Uterus (tissue), 4 donors: ENCODE measurements around the gene GPR143. TPM values are rescaled to one million over a fixed set of nuclear protein-coding genes. Genes with fewer than 3 reads are reported as not detected.

Experiments
- DNase-seq, 2 donors: peaks; one replicate each; pipeline ENCODE4 v3.0.0-alpha.2; 2019 to 2020
- H3K27ac ChIP-seq, 2 donors: fragments of 200-600 bp; sonication (generic); 1 replicate in 1 of 2; 2 replicates in 1 of 2; pipeline ENCODE4 v1.5.1; 2016 to 2018
- H3K27me3 ChIP-seq, 2 donors: fragments of 200-600 bp; sonication (generic); one replicate each; pipeline ENCODE4 v1.5.1; 2018 to 2019; ENCODE audit warnings: control low read depth in 1 of 2
- H3K36me3 ChIP-seq, 2 donors: fragments of 200-600 bp; sonication (generic); one replicate each; pipeline ENCODE4 v1.5.1; 2019; ENCODE audit warnings: control low read depth in 1 of 2
- H3K4me1 ChIP-seq, 2 donors: fragments of 200-600 bp; sonication (generic); one replicate each; pipeline ENCODE4 v1.5.1; 2018 to 2019; ENCODE audit warnings: control low read depth in 1 of 2
- H3K4me3 ChIP-seq, 2 donors: fragments of 200-600 bp; sonication (generic); 1 replicate in 1 of 2; 2 replicates in 1 of 2; pipeline ENCODE4 v1.5.1; 2018 to 2019; ENCODE audit warnings: mild to moderate bottlenecking in 1 of 2
- H3K9me3 ChIP-seq, 2 donors: fragments of 200-600 bp; sonication (generic); one replicate each; pipeline ENCODE4 v1.5.1; 2019; ENCODE audit warnings: control low read depth in 1 of 2
- POLR2A ChIP-seq, 2 donors: fragments of 450-650 bp; IDR thresholded peaks; one replicate each; pipeline ENCODE4 v1.6.1; 2016; ENCODE audit warnings: antibody characterized with exemption in 2 of 2, mild to moderate bottlenecking in 1 of 2, moderate library complexity in 1 of 2
- intact Hi-C: fragments of 100-400 bp; cut with DNase I; formaldehyde crosslinking; loops from one replicate; pipeline ENCODE4 v1.15.1; 2023; ENCODE audit warnings: low total_unique reads
- total RNA-seq, 4 donors: library from RNA; depleted of rRNA in 3 of 4; stranded (reverse); fragments of >200 nt in 3 of 4; gene quantifications; one replicate each; pipeline versions ENCODE4 v1.1.0 to v1.2.4, GENCODE V29; 2014 to 2023
- TF ChIP-seq, protein P1 (sequence below), 4 experiments: fragments of 200-600 bp in 2 of 4; fragments of 450-650 bp in 2 of 4; sonication (generic) in 2 of 4; IDR thresholded peaks; one replicate each; pipeline ENCODE4 v1.5.1; 2016 to 2019; ENCODE audit warnings: antibody characterized with exemption in 4 of 4, mild to moderate bottlenecking in 2 of 4, moderate library complexity in 1 of 4
- donor health status: DM: yes; HTN: yes; CAD: no.

Gene GPR143
- total RNA-seq, 4 donors from 2014 or later: 0.26 to 7.0 (median 2.4) TPM; not detected in 1

GRCh38 chrX:9690046-9690445 is 75.6 kb downstream of the GPR143 start:
- Histone ChIP-seq H3K9me3 (no peaks in the 10 kb centered on the region), H3K4me1 (no peaks in the 10 kb centered on the region), H3K36me3 (no peaks in the 10 kb centered on the region), H3K27me3 (no peaks in the 10 kb centered on the region), H3K4me3 (no peak overlapping the region), H3K27ac (no peak overlapping the region)
- intact Hi-C loops: no loop called here
- no peak for DNase-seq
- TF ChIP-seq POLR2A (IDR thresholded peaks at IDR 0.05): no peak
- TF ChIP-seq, protein P1, sequence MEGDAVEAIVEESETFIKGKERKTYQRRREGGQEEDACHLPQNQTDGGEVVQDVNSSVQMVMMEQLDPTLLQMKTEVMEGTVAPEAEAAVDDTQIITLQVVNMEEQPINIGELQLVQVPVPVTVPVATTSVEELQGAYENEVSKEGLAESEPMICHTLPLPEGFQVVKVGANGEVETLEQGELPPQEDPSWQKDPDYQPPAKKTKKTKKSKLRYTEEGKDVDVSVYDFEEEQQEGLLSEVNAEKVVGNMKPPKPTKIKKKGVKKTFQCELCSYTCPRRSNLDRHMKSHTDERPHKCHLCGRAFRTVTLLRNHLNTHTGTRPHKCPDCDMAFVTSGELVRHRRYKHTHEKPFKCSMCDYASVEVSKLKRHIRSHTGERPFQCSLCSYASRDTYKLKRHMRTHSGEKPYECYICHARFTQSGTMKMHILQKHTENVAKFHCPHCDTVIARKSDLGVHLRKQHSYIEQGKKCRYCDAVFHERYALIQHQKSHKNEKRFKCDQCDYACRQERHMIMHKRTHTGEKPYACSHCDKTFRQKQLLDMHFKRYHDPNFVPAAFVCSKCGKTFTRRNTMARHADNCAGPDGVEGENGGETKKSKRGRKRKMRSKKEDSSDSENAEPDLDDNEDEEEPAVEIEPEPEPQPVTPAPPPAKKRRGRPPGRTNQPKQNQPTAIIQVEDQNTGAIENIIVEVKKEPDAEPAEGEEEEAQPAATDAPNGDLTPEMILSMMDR (IDR thresholded peaks at IDR 0.05): no peak

DNA sequence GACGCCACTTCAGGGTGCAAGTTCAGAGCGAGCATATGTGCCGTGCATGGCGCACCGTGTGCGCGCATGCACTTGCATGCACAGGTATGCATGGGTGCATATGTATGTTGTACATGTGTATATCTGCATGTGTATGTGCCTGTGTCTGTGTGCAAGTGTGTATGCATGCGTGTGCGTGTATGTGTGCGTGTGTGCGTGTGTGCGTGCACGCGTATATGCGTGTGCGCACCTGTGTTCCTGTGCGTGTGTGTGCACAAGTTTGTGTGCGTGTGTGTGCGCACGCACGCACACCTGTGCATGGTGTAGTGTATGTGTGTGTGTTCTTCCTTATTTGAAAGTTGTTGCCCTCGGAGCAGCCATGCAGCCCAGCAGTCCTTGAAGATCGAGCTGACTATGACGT is 76.8 kb downstream of the GPR143 start:
- no peaks in the 10 kb centered on the region for H3K36me3 ChIP-seq
- H3K4me1 ChIP-seq: no peaks in the 10 kb centered on the region
- no peaks in the 10 kb centered on the region for H3K9me3 ChIP-seq
- H3K27me3 ChIP-seq: no peaks in the 10 kb centered on the region
- no peak for TF ChIP-seq POLR2A (IDR thresholded peaks at IDR 0.05)
- TF ChIP-seq, protein P1 (IDR thresholded peaks at IDR 0.05): no peak
- H3K27ac ChIP-seq: no peak overlapping the region
- H3K4me3 ChIP-seq: no peak overlapping the region
- intact Hi-C loops: no loop called here
- no peak for DNase-seq

GRCh38 chrX:9687899-9688298 is 77.7 kb downstream of the GPR143 start:
- no peak for DNase-seq
- Histone ChIP-seq H3K36me3 (no peaks in the 10 kb centered on the region), H3K27ac (no peak overlapping the region), H3K4me1 (no peaks in the 10 kb centered on the region), H3K4me3 (no peak overlapping the region), H3K9me3 (no peaks in the 10 kb centered on the region), H3K27me3 (no peaks in the 10 kb centered on the region)
- TF ChIP-seq, protein P1 (IDR thresholded peaks at IDR 0.05): no peak
- no peak for TF ChIP-seq POLR2A (IDR thresholded peaks at IDR 0.05)
- intact Hi-C loops: no loop called here

DNA sequence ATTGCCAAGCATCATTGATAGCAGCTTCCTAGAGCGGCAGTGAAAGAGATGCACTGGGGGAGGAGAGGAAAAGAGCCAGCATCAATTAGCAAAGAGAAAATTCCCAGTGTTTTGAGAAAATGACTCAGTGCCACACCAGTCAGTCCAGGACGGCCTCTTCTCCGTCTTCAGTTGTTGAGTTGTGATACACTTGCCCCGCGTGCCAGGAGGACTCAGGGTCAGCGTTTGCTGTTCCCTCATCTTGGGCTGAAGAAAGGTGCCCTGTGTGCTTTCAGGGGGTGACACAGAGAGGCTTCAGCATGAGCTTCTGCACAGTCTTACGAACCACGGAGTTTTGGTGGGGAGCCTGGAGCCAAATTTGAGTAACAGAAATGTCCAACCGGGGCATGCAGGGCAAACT is 82.3 kb downstream of the GPR143 start:
- DNase-seq: no peak
- TF ChIP-seq, protein P1 (IDR thresholded peaks at IDR 0.05): no peak
- no peak for TF ChIP-seq POLR2A (IDR thresholded peaks at IDR 0.05)
- intact Hi-C loops: no loop called here
- H3K27me3 ChIP-seq: no peaks in the 10 kb centered on the region
- no peaks in the 10 kb centered on the region for H3K36me3 ChIP-seq
- H3K4me1 ChIP-seq: no peaks in the 10 kb centered on the region
- no peak overlapping the region for H3K27ac ChIP-seq
- no peak overlapping the region for H3K4me3 ChIP-seq
- no peaks in the 10 kb centered on the region for H3K9me3 ChIP-seq

DNA sequence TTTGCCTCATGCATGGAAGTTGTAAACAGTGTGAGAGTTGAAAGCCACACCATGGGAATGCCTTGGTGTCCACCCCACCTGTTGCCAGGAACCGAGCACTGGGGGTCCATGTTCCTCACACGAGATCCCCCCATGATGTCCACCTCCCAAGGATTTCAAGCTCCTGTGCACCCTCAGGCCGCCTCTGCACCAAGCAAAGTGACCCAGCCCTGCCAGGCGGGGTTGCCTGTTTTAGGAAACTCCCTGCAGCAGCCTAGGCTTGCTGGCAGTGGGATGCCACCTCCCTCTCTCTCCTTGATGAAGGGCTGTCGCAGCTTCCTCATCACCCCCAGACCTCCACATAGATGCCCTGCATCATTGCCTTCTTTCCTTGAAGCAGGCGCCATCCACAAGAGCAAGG is 82.8 kb downstream of the GPR143 start:
- no peak overlapping the region for H3K4me3 ChIP-seq
- no peaks in the 10 kb centered on the region for H3K36me3 ChIP-seq
- no peaks in the 10 kb centered on the region for H3K9me3 ChIP-seq
- no peaks in the 10 kb centered on the region for H3K27me3 ChIP-seq
- no peaks in the 10 kb centered on the region for H3K4me1 ChIP-seq
- intact Hi-C loops: no loop called here
- no peak for DNase-seq
- TF ChIP-seq, protein P1 (IDR thresholded peaks at IDR 0.05): no peak
- TF ChIP-seq POLR2A (IDR thresholded peaks at IDR 0.05): no peak
- H3K27ac ChIP-seq: no peak overlapping the region
